ENCODE measurements around the gene CCT4. TPM values are rescaled to one million over a fixed set of nuclear protein-coding genes. Genes with fewer than 3 reads are reported as not detected.

CCT4 gene, protein sequence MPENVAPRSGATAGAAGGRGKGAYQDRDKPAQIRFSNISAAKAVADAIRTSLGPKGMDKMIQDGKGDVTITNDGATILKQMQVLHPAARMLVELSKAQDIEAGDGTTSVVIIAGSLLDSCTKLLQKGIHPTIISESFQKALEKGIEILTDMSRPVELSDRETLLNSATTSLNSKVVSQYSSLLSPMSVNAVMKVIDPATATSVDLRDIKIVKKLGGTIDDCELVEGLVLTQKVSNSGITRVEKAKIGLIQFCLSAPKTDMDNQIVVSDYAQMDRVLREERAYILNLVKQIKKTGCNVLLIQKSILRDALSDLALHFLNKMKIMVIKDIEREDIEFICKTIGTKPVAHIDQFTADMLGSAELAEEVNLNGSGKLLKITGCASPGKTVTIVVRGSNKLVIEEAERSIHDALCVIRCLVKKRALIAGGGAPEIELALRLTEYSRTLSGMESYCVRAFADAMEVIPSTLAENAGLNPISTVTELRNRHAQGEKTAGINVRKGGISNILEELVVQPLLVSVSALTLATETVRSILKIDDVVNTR
- total RNA-seq, result 208 and 213 TPM in 2 replicates

DNA sequence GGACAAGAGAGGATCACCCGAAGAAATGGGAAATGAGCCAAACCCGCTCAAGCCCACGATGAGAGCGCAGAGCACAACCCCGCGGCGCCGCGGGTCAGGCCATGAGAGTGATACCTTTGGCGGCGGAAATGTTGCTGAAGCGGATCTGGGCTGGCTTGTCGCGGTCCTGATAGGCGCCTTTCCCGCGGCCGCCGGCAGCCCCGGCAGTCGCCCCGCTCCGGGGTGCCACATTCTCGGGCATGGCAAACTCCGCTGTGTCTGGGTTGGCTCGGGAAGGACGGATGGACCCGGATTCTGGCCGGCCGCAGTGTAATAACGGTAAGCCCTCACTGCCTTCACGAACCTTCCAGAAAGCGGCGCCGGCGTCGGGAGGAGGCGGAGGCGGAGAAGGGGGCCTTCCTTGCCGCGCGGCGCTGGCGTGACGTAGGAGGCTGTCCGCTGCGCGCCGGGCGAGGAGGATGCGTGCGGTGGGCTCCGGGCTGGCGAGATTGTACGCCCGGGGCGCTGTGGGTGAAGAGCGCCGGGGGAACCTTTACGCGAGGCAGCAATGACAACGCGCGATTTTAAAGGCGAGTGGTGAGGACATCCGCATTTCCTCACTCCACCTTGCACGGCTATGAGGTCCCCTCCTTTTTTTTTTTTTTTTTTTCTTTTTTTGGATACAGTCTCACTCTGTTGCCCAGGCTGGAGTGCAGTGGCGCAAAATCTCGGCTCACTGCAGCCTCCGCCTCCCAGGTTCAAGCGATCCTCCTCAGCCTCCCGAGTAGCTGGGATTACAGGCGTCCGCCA lies at the start of gene CCT4:
Gene CCT4, minus strand, starts transcription at position 390 of the 789 bp plus-strand sequence. Its CDS starts 149 bp downstream, at position 241.
- intact Hi-C loops (cut with micrococcal nuclease), result loop anchor here (1.0 to 5.0 kb wide), 7 partner anchors 17 to 871 kb away; partner anchors contain the start of genes COMMD1, FAM161A, PEX13 and PUS10

DNA sequence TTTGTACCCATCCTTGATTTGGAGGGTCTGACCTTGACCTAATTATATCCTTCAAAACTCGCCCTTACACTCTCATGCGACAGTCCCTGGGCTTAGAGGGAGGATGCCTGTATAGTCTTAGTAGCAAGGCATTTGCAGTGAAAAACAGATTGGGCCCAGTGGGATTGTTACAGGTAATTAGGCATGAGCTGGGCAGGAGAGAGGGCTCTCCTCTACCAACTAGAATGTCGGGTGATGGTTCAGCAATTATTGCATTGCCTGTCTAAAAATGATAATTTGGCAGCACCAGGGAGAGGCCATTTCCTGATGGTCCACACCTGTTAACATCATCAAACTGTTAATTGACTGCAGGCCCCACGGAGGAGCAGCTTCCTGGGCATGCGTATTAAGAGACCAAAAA lies 49.4 kb upstream of the CCT4 start:
- intact Hi-C loops (cut with micrococcal nuclease), result no loop called here

DNA sequence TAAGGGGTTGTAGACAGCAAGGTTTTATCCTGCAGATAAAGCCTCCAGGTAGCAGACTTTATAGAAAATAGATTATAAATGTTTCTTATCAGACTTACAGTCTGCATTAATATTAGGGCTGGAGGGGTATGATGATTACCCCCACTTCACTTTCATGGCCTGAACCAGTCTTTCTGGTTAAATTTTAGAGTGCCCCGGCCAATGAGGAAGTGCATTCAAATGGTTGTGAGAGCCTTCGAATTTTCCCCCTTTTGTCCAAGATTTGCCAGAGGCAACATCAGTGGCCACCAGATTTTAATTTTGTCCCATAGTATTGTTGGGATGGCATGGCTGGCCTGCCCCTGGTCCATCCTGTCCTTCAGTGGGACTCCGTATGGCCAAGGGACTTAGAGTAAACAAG lies 48.6 kb upstream of the CCT4 start:
- intact Hi-C loops (cut with micrococcal nuclease), result no loop called here

DNA sequence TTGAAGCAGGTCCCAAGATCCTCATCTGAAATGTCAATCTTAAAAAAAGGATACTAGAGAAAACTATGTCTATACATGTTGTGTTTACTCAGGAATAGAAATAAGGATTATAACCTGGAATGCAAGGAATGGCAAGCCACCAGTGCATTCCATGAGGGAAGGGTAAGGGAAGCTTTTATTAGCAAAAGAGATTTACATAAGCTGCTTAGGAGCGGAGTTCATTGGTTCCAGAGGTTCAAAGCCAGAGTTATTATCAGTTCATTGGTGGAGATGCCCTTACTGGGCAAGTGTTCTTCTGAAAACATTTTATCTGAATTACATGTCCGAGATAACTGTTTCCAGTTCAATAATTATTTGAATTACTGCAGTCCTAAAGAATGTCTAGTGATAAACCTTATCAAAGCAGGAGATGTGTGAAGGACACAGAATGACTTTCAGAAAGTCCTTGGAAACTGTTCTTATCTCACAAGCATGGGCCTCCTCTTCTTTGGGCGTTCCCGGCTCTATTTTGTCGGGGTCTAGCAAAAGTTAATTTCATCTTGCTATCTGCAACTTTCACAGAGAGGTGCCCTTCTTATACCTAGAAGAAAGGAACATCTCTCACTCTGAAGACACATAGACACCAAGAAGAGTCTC lies 40.5 kb upstream of the CCT4 start:
- intact Hi-C loops (cut with micrococcal nuclease), result no loop called here

DNA sequence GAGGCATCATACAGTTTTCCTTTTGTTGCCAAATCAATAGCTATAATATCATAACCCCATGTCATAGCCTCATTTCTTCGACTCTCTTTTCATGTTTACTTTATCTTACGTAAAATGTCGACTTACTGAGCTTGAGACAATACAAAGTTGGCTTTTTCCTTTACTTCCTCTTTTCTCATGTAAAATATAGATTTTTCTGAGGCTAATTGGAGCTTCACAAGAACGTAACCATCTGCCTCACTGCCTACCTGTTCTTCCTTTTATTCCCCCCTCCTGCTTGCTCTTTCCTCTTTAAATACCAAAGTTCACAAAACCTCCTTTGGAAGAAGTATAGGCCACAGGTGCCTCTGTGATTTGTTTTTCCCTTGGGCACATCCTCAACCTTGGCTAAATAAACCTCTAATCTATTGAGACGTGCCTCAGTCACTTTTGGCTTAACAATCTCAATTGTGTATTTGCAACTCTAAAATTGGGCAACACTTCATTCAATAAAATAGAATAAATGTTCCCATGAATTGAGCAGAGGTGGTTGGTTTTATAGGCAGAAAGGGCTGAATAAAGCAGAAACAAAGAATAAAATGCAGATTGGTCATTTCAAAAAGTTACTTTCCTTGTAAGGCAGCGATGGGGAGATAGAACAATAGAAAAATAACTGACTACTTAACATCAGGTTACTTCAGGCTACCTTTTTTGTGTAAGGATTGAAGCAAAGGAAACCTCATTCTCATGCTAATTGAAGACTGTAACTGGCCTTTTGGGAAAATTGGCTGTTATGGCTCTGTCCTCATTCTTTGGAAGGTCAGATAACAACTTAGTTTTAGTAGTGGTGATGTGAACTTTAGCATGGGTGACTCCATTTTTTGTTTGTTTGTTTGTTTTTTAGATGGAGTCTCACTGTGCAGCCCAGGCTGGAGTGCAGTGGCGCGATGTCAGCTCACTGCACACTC lies 38.3 kb upstream of the CCT4 start:
- intact Hi-C loops (cut with micrococcal nuclease), result no loop called here

DNA sequence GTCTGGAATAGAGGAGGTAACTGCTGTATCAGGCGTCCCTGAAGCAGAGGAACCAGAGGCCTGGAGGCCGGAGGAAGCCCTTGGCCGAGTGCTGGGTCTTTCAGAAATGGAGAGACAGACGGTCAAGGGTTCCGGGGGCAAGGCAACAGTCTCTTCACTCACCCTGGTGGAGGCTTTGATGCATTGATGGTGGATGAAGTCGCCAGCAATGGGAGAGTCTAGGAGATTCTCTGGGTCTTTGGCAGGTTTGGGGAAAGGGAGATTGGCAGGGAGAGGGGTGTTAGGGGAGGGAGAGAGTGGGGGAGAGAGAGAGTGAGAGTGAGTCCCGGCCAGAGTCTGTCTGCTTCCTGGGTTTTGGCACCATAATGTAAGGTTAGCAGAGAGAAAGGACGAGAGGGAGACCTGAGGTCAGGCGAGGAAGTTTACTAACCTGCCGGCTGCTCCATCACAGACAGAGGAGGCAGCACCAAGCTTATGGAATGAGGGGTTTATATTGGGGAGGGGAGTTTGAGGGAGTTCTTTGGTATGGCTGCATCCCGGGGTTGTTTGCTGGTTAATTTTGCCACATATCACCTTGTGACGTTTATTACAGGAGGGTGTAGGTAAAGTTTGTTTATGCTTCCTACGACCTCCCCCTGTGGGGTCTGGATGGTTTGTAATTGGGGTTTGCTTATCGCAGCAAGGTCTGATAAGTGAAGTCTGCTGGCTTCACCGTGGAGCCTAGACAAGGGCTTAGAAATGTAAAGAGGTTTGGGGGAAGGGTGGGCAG lies 36.6 kb upstream of the CCT4 start:
- intact Hi-C loops (cut with micrococcal nuclease), result no loop called here

DNA sequence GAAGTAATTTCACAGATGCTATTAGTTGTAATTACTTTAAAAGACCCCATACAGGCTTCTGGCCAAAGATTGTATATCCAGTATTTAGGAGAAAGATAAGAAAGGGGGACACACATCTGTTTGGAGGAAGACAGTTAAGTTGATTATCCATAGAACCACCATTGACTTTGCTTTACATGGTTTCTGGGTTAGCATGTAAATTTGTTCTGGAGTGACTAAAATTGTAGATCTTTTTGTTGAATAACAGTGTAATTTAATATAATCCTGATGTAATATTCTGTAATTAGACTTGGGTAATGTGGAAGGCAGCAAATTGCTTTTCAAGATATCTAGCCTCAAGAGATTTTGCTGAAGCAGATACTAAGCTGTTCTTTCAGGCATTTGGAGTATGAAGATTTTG lies 34.3 kb upstream of the CCT4 start:
- intact Hi-C loops (cut with micrococcal nuclease), result no loop called here

DNA sequence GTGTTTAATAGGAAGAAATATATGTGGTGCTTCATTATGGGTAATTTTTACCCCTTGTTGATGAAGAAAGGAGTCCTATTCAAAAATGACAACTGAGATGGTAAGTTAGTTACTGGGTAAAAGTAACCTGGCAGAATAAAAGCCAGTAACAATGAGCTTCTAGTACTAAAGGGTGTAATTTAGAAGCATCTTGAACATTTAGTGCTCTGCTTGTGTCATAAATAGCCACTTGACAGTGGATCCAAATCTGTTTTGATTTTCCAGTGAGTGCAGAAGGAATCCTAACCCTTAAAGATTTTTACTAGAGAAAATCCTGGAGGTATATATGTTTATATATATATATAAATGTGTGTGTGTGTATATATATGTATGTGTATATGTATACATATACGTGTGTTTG lies 32.1 kb upstream of the CCT4 start:
- intact Hi-C loops (cut with micrococcal nuclease), result no loop called here

DNA sequence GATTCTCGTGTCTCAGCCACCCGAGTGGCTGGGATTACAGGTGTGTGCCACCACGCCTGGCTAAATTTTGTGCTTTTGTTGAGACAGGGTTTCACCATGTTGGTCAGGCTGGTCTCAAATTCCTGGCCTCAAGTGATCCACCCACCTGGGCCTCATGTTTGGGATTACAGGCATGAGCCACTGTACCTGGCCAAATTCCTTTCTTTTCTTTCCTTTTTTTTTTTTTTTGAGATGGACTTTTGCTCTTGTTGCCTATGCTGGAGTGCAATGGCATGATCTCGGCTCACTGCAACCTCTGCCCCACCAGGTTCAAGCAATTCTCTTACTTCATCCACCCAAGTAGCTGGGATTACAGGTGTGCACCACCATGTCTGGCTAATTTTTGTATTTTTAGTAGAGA lies 26.3 kb upstream of the CCT4 start:
- intact Hi-C loops (cut with micrococcal nuclease), result loop anchor here (5.0 kb wide), 1 partner anchor 863 kb away; no protein-coding TSS in a partner anchor

DNA sequence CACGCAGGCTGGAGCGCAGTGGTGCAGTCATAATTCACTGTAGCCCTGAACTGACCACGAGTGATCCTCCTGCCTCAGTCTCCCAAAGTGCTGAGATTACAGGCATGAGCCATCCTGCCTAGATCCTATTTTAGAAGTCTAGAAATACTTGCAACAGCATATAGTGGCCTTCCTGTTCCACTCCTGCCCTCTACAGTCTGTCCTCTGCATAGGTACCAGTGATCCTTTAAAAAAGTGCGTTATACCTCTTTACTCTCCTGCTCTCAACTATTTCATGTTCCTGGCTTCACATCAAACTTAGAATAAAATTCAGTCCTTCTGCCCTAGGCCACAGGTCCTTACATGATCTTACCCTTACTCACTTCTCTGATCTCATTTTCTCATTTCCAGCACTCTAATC lies 23.1 kb upstream of the CCT4 start:
- intact Hi-C loops (cut with micrococcal nuclease), result no loop called here

DNA sequence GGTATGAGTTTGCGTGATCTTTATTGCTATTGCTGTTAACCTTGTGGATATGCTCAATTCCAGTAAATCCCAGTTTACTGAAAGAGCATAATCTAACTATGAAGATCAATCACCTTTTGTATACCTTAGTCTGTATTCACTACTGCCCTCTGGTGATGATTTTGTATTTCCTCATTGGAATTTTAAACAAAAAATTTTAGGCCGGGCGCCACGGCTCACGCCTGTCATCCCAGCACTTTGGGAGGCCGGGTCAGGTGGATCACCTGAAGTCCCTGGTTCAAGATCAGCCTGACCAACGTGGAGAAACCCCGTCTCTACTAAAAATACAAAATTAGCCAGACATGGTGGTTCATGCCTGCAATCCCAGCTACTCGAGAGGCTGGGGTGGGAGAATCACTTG lies 22.1 kb upstream of the CCT4 start:
- intact Hi-C loops (cut with micrococcal nuclease), result no loop called here

DNA sequence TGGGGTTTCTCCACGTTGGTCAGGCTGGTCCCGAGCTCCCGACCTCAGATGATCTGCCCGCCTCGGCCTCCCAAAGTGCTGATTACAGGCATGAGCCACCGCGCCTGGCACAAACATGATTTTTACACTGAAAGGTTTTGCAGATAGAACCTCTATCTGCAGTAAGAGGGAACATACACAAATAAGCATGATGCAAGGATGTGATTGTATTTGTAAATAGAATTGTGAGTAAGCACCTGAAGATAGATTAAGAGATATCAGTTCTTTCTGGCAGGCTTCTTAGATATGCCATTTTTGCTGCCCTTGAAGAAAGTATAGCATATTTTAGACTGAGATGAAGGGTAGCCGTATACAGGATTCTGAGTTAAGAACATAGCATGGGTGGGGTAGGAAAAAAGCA lies 20.7 kb upstream of the CCT4 start:
- intact Hi-C loops (cut with micrococcal nuclease), result loop anchor here (5.0 kb wide), 3 partner anchors 288 to 798 kb away; partner anchors contain the start of genes B3GNT2 and EHBP1

DNA sequence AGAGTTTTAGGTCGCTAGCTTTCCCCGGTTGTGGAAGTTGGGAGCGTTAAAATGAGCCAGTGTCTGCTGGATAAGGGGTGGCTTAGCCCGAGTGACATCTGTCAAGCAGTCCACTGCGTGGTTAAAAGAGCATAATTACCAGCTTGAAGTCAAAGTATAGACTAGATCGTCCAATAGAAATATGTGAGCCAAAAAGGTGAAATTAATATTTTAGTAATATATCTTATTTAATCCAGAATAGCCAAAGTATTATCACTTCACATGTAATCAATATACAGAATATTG lies 17.7 kb upstream of the CCT4 start:
- intact Hi-C loops (cut with micrococcal nuclease), result loop anchor here (5.0 kb wide), 3 partner anchors 291 to 801 kb away; partner anchors contain the start of genes B3GNT2 and EHBP1

DNA sequence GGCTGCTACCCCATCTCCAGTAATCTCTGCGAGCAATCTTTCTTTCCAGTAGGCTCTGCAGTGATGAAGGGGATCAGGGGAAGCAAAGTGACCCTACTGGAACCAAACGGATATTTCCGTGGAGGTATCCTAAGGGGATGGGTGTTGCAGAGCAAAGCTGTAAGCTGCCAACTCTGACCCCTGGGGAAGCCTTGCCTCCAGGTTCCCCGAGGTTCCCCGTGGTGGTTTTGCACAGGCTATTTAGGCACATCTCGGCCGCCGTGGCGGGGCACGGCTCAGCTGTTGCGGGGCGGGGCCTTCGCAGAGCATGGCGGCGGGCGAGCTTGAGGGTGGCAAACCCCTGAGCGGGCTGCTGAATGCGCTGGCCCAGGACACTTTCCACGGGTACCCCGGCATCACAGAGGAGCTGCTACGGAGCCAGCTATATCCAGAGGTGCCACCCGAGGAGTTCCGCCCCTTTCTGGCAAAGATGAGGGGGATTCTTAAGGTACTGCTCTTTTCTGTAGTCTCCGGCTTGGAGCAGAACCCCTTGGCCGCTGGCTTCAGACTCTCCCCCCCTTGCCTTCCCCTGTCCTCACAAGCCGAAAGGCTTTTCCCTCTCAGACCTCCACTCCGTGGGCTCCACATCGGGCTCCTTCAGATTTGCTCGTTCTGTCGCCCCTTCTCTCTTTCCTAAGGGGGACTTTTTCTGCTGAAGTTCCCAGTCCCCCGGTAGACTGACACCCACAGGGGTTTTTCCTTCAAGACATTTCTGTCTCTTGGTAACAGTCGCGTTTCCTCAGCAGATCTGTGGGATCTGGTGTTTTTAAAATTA lies 17.1 kb upstream of the CCT4 start, which contains the start of gene COMMD1:
Gene COMMD1, plus strand, starts transcription at position 303 of the 814 bp plus-strand sequence. Its CDS starts 5 bp downstream, at position 308.
- intact Hi-C loops (cut with micrococcal nuclease), result loop anchor here (1.0 to 5.0 kb wide), 4 partner anchors 17 to 802 kb away; partner anchors contain the start of genes B3GNT2, CCT4 and EHBP1

DNA sequence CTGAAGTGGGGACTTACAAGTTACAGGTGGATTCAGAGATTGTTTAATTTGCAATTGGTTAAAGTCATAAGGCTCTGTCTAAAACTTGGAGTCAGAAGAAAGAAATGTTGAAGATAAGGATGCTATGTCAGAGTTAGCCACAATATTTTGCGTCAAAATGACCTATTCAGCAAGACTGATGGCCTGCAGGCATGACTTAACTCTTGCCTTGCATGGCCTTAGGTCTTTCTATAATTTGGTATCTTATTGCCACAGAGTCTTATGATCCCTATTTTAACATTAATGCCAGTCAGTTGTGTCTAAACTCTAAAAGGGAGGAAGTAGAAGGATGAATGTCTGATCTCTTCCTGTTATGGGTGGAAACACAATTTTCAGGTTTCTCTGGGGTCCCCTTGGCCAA lies 11.8 kb upstream of the CCT4 start:
- intact Hi-C loops (cut with micrococcal nuclease), result no loop called here

DNA sequence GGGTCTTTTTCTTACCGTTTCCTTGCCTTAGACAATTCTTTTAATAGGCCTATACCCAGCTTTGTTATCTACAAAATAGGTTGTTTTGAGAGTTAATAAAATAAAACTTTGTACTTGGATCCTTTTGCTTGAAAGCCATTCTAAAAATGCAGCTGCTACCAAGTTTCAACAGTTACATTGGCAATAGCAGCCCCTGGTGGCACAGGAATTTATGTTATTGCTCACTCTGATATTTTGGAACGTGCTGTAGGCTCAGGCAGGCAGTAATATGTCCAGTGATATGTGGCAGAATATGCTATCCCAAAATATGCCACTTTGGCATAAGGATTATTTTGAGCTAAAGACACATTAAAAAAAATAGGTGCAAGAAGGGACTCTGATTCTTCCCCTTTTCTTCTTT lies 10.4 kb upstream of the CCT4 start:
- intact Hi-C loops (cut with micrococcal nuclease), result no loop called here

DNA sequence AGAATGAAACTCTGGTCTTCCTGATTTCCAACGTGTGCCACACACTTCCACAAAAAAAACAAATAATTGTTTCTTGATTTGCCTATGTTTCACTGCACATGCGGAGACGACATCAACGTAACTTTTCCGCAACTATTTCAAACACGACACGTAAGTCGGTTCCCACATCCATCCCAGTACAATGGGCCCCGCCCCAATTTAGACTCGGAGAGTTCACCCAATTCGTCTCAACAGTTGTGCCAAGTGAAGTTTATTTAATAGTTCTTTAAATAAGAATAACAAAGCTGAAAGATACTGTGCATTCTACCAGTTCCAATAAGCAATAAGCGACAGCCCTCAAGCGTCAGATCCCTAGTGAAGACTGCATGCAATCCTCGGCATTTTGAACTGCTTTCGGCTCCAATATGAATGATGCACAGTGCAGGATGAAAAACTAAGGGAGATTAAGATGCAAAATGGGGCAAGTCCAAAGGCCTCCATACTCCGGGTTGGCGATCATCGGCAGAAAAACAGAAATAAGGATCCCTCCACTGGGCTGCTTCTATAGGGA lies 664 bp downstream of the CCT4 start:
- intact Hi-C loops (cut with micrococcal nuclease), result loop anchor here (1.0 to 5.0 kb wide), 7 partner anchors 18 to 870 kb away; partner anchors contain the start of genes COMMD1, FAM161A, PEX13 and PUS10
